Suprapubic skin (tissue), 4 donors: Measurements from ENCODE around the gene CNGA1. TPM values are rescaled to one million over a fixed set of nuclear protein-coding genes. Genes with fewer than 3 reads are reported as not detected.

Experiments
- DNase-seq, 2 donors: peaks; one replicate each; pipeline ENCODE4 v3.0.0-alpha.2; 2019; ENCODE audit warnings: low spot score in 2 of 2
- H3K27ac ChIP-seq: fragments of 200-600 bp; sonication (generic); one replicate; pipeline ENCODE4 v1.5.1; 2019
- H3K27me3 ChIP-seq: fragments of 200-600 bp; sonication (generic); one replicate; pipeline ENCODE4 v1.5.1; 2019
- H3K36me3 ChIP-seq: fragments of 200-600 bp; sonication (generic); one replicate; pipeline ENCODE4 v1.5.1; 2019
- H3K4me1 ChIP-seq: fragments of 200-600 bp; sonication (generic); one replicate; pipeline ENCODE4 v1.5.1; 2019
- H3K4me3 ChIP-seq: fragments of 200-600 bp; sonication (generic); one replicate; pipeline ENCODE4 v1.5.1; 2019; ENCODE audit warnings: mild to moderate bottlenecking
- H3K9me3 ChIP-seq: fragments of 200-600 bp; sonication (generic); one replicate; pipeline ENCODE4 v1.5.1; 2019
- EP300 ChIP-seq: sonication (generic); formaldehyde crosslinking; IDR thresholded peaks from one replicate; pipeline ENCODE4 v1.6.1; 2017; ENCODE audit warnings: antibody characterized with exemption
- POLR2A ChIP-seq, 2 donors: fragments of 450-650 bp; IDR thresholded peaks; one replicate each; pipeline ENCODE4 v1.6.1; 2017; ENCODE audit warnings: antibody characterized with exemption in 2 of 2, mild to moderate bottlenecking in 2 of 2, moderate library complexity in 2 of 2
- POLR2AphosphoS5 ChIP-seq, 3 donors: sonication (generic); formaldehyde crosslinking; IDR thresholded peaks; one replicate each; pipeline ENCODE4 v1.6.1; 2017; ENCODE audit warnings: antibody characterized with exemption in 3 of 3
- WGBS: methylation state at CpG from one replicate; pipeline ENCODE4 v1.1.5; 2018; 5-methylcytosine and 5-hydroxymethylcytosine counted together
- total RNA-seq, 4 donors: library from RNA; depleted of rRNA; stranded (reverse); fragments of >200 nt; gene quantifications; one replicate each; pipeline ENCODE4 v1.1.0, GENCODE V29; 2016
- TF ChIP-seq, protein P1 (sequence below), 2 donors: fragments of 200-600 bp in 1 of 2; fragments of 450-650 bp in 1 of 2; sonication (generic) in 1 of 2; IDR thresholded peaks; one replicate each; pipeline ENCODE4 v1.5.1; 2016 to 2019; ENCODE audit warnings: antibody characterized with exemption in 2 of 2, mild to moderate bottlenecking in 1 of 2, moderate library complexity in 1 of 2

Gene CNGA1
- total RNA-seq, 4 donors from 2014 or later, result 1.7 to 12.5 (median 5.5) TPM

DNA sequence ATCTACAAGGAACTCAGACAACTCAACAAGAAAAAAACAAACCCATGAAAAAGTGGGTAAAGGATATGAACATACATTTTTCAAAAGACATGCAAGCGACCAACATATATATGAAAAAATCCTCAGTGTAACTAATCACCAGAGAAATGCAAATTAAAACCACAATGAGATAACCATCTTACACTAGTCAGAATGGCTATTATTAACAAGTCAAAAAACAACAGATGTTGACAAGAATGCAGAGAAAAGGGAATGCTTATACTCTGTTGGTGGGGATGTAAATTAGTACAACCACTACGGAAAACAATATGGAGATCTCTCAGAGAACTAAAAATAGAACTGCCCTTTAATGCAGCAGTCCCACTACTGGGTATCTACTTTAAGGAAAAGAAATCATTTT lies 12.2 kb upstream of the CNGA1 start:
- Histone ChIP-seq H3K4me1 (no peaks in the 10 kb centered on the region), H3K4me3 (no peak overlapping the region), H3K36me3 (peaks cover 5% of the 10 kb centered on the region), H3K9me3 (no peaks in the 10 kb centered on the region), H3K27ac (no peak overlapping the region), H3K27me3 (no peaks in the 10 kb centered on the region)
- no peak for DNase-seq
- WGBS, result 65% methylated on average over 2 of the region's 2 CpGs
- TF ChIP-seq, protein P1, sequence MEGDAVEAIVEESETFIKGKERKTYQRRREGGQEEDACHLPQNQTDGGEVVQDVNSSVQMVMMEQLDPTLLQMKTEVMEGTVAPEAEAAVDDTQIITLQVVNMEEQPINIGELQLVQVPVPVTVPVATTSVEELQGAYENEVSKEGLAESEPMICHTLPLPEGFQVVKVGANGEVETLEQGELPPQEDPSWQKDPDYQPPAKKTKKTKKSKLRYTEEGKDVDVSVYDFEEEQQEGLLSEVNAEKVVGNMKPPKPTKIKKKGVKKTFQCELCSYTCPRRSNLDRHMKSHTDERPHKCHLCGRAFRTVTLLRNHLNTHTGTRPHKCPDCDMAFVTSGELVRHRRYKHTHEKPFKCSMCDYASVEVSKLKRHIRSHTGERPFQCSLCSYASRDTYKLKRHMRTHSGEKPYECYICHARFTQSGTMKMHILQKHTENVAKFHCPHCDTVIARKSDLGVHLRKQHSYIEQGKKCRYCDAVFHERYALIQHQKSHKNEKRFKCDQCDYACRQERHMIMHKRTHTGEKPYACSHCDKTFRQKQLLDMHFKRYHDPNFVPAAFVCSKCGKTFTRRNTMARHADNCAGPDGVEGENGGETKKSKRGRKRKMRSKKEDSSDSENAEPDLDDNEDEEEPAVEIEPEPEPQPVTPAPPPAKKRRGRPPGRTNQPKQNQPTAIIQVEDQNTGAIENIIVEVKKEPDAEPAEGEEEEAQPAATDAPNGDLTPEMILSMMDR (IDR thresholded peaks at IDR 0.05), result no peak
- TF ChIP-seq EP300 (no peak), POLR2A (IDR thresholded peaks at IDR 0.05) (no peak)

DNA sequence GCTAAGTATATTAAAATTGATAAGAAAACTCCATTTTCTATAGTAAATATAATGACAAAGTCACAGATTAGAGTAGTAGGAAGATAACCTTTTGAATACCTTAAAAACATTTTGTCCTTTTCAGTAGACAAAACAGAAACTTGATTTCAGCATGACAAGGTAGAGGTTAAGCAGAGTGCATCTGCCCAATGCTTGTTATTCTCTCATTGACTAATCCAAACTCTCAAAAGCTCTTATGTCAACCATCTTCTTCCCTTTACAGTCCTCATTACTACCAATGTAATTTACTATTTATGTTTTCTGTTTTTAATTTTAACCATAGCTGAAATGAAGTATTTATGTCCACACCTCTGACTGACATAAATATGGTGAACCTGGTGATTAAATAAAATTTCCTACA lies 11.2 kb upstream of the CNGA1 start:
- Histone ChIP-seq H3K27ac (no peak overlapping the region), H3K27me3 (no peaks in the 10 kb centered on the region), H3K4me1 (no peaks in the 10 kb centered on the region), H3K4me3 (no peak overlapping the region), H3K9me3 (no peaks in the 10 kb centered on the region), H3K36me3 (peaks cover 5% of the 10 kb centered on the region)
- no peak for DNase-seq
- no peak for TF ChIP-seq POLR2A (IDR thresholded peaks at IDR 0.05)
- TF ChIP-seq, protein P1 (IDR thresholded peaks at IDR 0.05), result no peak
- TF ChIP-seq EP300, result no peak
- no peak for TF ChIP-seq POLR2AphosphoS5 (IDR thresholded peaks at IDR 0.05)

DNA sequence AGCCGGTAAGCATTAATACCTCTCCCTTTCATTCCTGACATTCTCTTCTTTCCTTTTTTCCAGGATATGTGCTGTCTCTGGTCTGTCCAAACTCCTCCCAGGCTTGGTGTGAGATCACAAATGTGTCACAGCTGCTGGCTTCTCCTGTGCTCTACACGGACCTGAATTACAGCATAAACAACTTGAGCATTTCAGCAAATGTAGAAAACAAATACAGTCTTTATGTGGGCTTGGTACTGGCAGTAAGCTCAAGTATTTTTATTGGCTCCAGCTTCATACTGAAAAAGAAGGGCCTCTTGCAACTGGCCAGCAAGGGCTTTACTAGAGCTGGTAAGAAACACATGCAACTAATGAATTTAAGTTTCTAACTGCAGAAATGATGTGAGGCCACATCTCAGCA lies 8.5 kb upstream of the CNGA1 start:
- H3K4me1 ChIP-seq, result no peaks in the 10 kb centered on the region
- H3K27me3 ChIP-seq, result no peaks in the 10 kb centered on the region
- H3K9me3 ChIP-seq, result no peaks in the 10 kb centered on the region
- peaks cover 5% of the 10 kb centered on the region for H3K36me3 ChIP-seq
- 35% methylated on average over 2 of the region's 2 CpGs for WGBS
- no peak for DNase-seq
- no peak overlapping the region for H3K4me3 ChIP-seq
- no peak for TF ChIP-seq POLR2A (IDR thresholded peaks at IDR 0.05)
- no peak for TF ChIP-seq POLR2AphosphoS5 (IDR thresholded peaks at IDR 0.05)
- no peak for TF ChIP-seq EP300
- TF ChIP-seq, protein P1 (IDR thresholded peaks at IDR 0.05), result no peak
- no peak overlapping the region for H3K27ac ChIP-seq

DNA sequence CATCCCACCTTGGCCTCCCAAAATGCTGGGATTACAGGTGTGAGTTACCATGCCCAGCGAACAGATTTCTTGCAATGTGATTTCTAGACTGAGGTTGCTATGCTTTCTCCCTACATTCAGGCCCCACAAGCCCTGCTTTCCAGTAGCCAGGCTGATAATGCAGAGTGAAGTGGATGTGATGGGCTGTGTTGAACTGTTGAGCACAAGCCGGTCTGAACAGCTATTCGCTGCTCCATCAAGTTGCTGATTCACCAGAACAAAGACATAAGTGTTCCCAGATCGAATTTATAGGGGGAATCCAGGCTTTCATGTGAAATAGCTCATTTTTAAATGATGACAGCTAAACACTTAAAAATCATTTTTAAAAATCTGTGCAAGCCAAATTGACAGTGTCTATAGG lies 8.0 kb upstream of the CNGA1 start:
- no peaks in the 10 kb centered on the region for H3K4me1 ChIP-seq
- TF ChIP-seq EP300 (no peak), POLR2A (IDR thresholded peaks at IDR 0.05) (no peak), POLR2AphosphoS5 (IDR thresholded peaks at IDR 0.05) (no peak)
- TF ChIP-seq, protein P1 (IDR thresholded peaks at IDR 0.05), result no peak
- no peaks in the 10 kb centered on the region for H3K9me3 ChIP-seq
- peaks cover 5% of the 10 kb centered on the region for H3K36me3 ChIP-seq
- no peak overlapping the region for H3K4me3 ChIP-seq
- DNase-seq, result no peak
- H3K27me3 ChIP-seq, result no peaks in the 10 kb centered on the region
- no peak overlapping the region for H3K27ac ChIP-seq
- whole genome bisulfite sequencing, result 59% methylated on average over 4 of the region's 4 CpGs

DNA sequence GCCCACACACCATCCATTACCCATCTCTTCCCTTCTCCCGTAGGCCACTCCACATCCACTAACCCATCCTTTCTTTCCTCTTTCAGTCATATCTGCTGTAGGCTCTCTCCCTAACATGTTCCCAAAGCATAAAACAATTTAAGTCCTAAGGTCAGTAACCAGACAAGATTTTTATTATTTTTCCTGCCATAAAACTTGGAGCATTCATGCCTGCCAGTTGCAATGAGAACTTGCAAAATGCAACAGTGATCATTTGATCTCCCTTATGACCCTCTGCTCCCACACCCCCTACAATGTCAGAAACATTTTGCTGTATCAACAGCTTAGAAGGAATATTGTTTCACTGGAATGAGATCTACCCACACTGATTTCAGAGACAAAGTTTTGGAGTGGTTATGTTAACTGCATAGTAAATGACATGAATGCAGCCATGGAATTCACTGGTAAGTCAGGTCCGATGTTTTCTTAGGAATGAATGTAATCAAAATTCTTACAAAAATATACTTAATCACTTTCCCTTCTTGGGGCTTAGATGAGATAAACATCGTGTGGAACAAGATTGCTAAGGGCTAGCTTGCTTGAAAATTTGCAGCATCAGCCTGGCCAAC lies 5.8 kb upstream of the CNGA1 start:
- Histone ChIP-seq H3K27ac (no peak overlapping the region), H3K4me1 (peaks cover 5% of the 10 kb centered on the region), H3K9me3 (no peaks in the 10 kb centered on the region), H3K36me3 (no peaks in the 10 kb centered on the region), H3K4me3 (no peak overlapping the region), H3K27me3 (no peaks in the 10 kb centered on the region)
- no peak for TF ChIP-seq EP300
- TF ChIP-seq POLR2AphosphoS5 (IDR thresholded peaks at IDR 0.05), result no peak
- TF ChIP-seq, protein P1 (IDR thresholded peaks at IDR 0.05), result no peak
- no peak for TF ChIP-seq POLR2A (IDR thresholded peaks at IDR 0.05)
- WGBS, result 83% methylated on average over 3 of the region's 3 CpGs
- DNase-seq, result no peak
